Loucy (cell line): ENCODE results near the gene PPIG.
"Not testable (repeated sequence)": the region's sequence is repeated elsewhere in the genome, so short reads cannot be mapped to it uniquely, and the experiment has no call there.

Experiments used
- H2AFZ ChIP-seq: fragments of 200-600 bp; sonication (generic); 2 replicates; pipeline ENCODE4 v1.6.0; 2016; ENCODE audit warnings: antibody characterized with exemption, mild to moderate bottlenecking, low read length, moderate library complexity
- H3F3A ChIP-seq: fragments of 200-600 bp; 2 replicates; pipeline ENCODE4 v1.6.0; 2016; ENCODE audit warnings: antibody characterized with exemption, low read depth, mild to moderate bottlenecking
- H3K27me3 ChIP-seq: fragments of 200-600 bp; sonication (generic); 2 replicates; pipeline ENCODE4 v1.6.1; 2014; ENCODE audit warnings: low read length, mild to moderate bottlenecking; ENCODE audit not compliant: insufficient read depth, poor library complexity, severe bottlenecking
- H3K36me3 ChIP-seq: fragments of 200-600 bp; sonication (generic); 2 replicates; pipeline ENCODE4 v1.6.1; 2016; ENCODE audit warnings: low read length; ENCODE audit not compliant: insufficient read depth
- H3K4me1 ChIP-seq: fragments of 200-600 bp; sonication (generic); 2 replicates; pipeline ENCODE4 v1.5.1; 2014; ENCODE audit warnings: low read length, mild to moderate bottlenecking; ENCODE audit not compliant: insufficient read depth, poor library complexity, severe bottlenecking
- H3K4me2 ChIP-seq: fragments of 200-600 bp; sonication (generic); 2 replicates; pipeline ENCODE4 v1.6.0; 2014; ENCODE audit warnings: antibody characterized with exemption, low read length, low read depth, mild to moderate bottlenecking; ENCODE audit not compliant: poor library complexity, severe bottlenecking
- H3K4me3 ChIP-seq: fragments of 200-600 bp; sonication (generic); 2 replicates; pipeline ENCODE4 v1.5.1; 2014; ENCODE audit warnings: low read length, mild to moderate bottlenecking, mixed read lengths; ENCODE audit not compliant: poor library complexity, severe bottlenecking
- H3K79me2 ChIP-seq: fragments of 200-600 bp; sonication (generic); 2 replicates; pipeline ENCODE4 v1.6.1; 2014; ENCODE audit warnings: low read length; ENCODE audit not compliant: insufficient read depth
- H3K9ac ChIP-seq: fragments of 200-600 bp; sonication (generic); 2 replicates; pipeline ENCODE4 v1.6.0; 2014; ENCODE audit warnings: mild to moderate bottlenecking, low read depth, low read length, moderate library complexity; ENCODE audit not compliant: poor library complexity, severe bottlenecking
- H3K9me2 ChIP-seq: fragments of 200-600 bp; sonication (generic); replicated peaks from 2 replicates; pipeline ENCODE4 v1.6.1; 2016; ENCODE audit warnings: low read depth, low read length, mixed read lengths
- H3K9me3 ChIP-seq: fragments of 200-600 bp; sonication (generic); 2 replicates; pipeline ENCODE4 v1.6.1; 2014; ENCODE audit warnings: mild to moderate bottlenecking, antibody characterized with exemption, low read length, low read depth; ENCODE audit not compliant: insufficient read depth
- H4K20me1 ChIP-seq: fragments of 200-600 bp; sonication (generic); 2 replicates; pipeline ENCODE4 v1.6.0; 2014; ENCODE audit warnings: antibody characterized with exemption, low read length, mild to moderate bottlenecking; ENCODE audit not compliant: insufficient read depth, poor library complexity, severe bottlenecking
- CTCF ChIP-seq: fragments of 200-600 bp; sonication (generic); conservative IDR thresholded peaks from 2 replicates; pipeline ENCODE4 v1.5.1; 2014; ENCODE audit warnings: mild to moderate bottlenecking, antibody characterized with exemption, low read length
- EZH2phosphoT487 ChIP-seq: fragments of 200-600 bp; IDR thresholded peaks from 2 replicates; pipeline ENCODE4 v1.6.1; 2018; ENCODE audit warnings: antibody characterized with exemption, mild to moderate bottlenecking, moderate library complexity, borderline replicate concordance

Gene PPIG

GRCh38 chr2:169542433-169542832 lies 41.7 kb upstream of the PPIG start:
- Histone ChIP-seq H3K9me2 (no peaks in the 10 kb centered on the region), H3K4me3 (no peak overlapping the region), H3K4me2 (no peak overlapping the region), H2AFZ (no peak overlapping the region), H3K4me1 (no peaks in the 10 kb centered on the region), H4K20me1 (no peaks in the 10 kb centered on the region), H3K36me3 (peaks cover 15% of the 10 kb centered on the region; the same call in 1 of the 2 replicates), H3K9me3 (no peaks in the 10 kb centered on the region), H3K9ac (no peak overlapping the region), H3K79me2 (no peaks in the 10 kb centered on the region), H3F3A (peaks cover 3% of the 10 kb centered on the region; the same call in 1 of the 2 replicates), H3K27me3 (no peaks in the 10 kb centered on the region)
- TF ChIP-seq CTCF = no peak
- no peak for TF ChIP-seq EZH2phosphoT487

GRCh38 chr2:169546756-169547155 lies 37.4 kb upstream of the PPIG start:
- Histone ChIP-seq H3K9me2 (no peaks in the 10 kb centered on the region), H3K4me3 (no peak overlapping the region), H2AFZ (no peak overlapping the region), H4K20me1 (no peaks in the 10 kb centered on the region), H3K27me3 (no peaks in the 10 kb centered on the region), H3F3A (no peaks in the 10 kb centered on the region), H3K4me1 (no peaks in the 10 kb centered on the region), H3K9ac (no peak overlapping the region), H3K79me2 (no peaks in the 10 kb centered on the region), H3K4me2 (no peak overlapping the region), H3K36me3 (peaks cover 15% of the 10 kb centered on the region; the same call in 1 of the 2 replicates), H3K9me3 (no peaks in the 10 kb centered on the region)
- TF ChIP-seq EZH2phosphoT487 (no peak), CTCF (no peak)

DNA sequence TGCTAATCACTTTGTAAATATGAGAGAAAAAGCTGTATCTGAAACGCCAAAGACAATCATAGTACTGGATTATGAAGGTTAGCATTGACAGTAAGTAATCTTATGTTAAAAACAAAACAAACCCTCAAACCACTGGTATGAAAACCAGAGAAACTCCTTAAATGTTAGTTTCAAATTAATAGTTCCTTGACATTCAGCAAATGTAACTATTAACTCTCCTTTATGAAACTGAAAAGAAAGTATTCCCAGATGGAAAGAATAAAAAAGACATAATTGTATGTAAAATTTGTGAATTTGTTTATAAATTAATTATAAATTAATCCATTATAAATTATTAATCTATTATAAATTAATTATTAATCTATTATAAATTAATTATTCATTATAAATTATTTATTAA lies 22.8 kb upstream of the PPIG start:
- TF ChIP-seq CTCF (no peak), EZH2phosphoT487 (no peak)
- Histone ChIP-seq H4K20me1 (no peaks in the 10 kb centered on the region), H3K36me3 (no peaks in the 10 kb centered on the region), H3K79me2 (no peaks in the 10 kb centered on the region), H3K27me3 (no peaks in the 10 kb centered on the region), H2AFZ (no peak overlapping the region), H3K9ac (no peak overlapping the region), H3F3A (peaks cover 2% of the 10 kb centered on the region; the same call in 1 of the 2 replicates), H3K4me1 (no peaks in the 10 kb centered on the region), H3K9me3 (no peaks in the 10 kb centered on the region), H3K4me2 (no peak overlapping the region), H3K9me2 (no peaks in the 10 kb centered on the region), H3K4me3 (no peak overlapping the region)

GRCh38 chr2:169562084-169562483 lies 22.1 kb upstream of the PPIG start:
- not testable (repeated sequence) for H3K9me2 ChIP-seq, H3F3A ChIP-seq, H3K79me2 ChIP-seq, H3K4me3 ChIP-seq, H4K20me1 ChIP-seq, H3K36me3 ChIP-seq, H3K4me2 ChIP-seq, H3K9ac ChIP-seq, H3K9me3 ChIP-seq, H3K27me3 ChIP-seq, H3K4me1 ChIP-seq, H2AFZ ChIP-seq
